ENCODE measurements around the gene BEGAIN.

Gene BEGAIN

DNA sequence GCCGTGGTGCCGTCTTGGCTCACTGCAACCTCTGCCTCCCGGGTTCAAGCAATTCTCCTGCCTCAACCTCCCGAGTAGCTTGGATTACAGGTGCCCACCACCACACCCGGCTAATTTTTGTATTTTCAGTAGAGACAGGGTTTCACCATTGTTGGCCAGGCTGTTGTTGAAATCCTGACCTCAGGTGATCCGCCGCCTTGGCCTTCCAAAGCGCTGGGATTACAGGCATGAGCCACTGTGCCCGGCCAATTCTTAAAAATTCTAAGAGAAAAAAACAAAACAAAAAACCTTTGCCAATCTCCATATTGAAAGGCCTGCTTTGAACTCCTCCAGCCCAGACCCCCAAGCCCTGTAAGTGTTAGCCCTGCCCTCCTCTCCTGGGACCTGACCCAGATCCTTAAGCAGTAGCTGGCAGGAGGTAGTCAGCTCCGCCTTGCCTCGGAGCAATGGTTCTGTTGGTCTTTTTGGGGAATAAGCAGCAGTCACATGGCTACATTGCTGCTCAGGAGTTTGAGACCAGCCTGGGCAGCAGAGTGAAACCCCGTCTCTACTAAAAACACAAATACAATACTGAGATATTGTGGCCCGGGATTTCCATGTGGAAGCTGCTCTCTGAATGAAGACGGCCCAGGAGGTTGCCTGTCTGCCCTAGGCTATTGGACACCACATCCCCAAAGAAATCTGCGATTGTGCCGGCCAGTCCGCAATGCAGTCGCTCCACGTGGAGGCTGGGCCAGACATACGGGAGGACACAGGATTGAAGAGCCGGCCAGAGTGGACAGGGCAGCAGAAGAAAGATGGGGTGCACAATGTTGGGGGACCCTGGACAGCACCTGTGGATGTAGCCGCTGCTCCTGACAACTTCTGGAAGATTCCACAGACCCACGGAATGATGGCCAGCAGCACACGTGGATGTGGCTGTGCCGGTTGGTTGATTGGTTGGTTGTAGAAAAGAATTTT is 28.8 kb upstream of the BEGAIN start:
- no peak for DNase-seq

GRCh38 chr14:100614803-100615202 is 27.6 kb upstream of the BEGAIN start:
- DNase-seq: no peak

- no peak for DNase-seq
Measured at GRCh38 chr14:100612986-100613385, 25.8 kb upstream of the BEGAIN start.

GRCh38 chr14:100611811-100612480 is 24.7 kb upstream of the BEGAIN start:
- no peak for DNase-seq

- DNase-seq: no peak
Measured at GRCh38 chr14:100610511-100611217, 23.4 kb upstream of the BEGAIN start.

GRCh38 chr14:100609941-100610391 is 22.7 kb upstream of the BEGAIN start:
- no peak for DNase-seq

- no peak for DNase-seq
Measured at GRCh38 chr14:100609331-100609870, 22.2 kb upstream of the BEGAIN start.

DNA sequence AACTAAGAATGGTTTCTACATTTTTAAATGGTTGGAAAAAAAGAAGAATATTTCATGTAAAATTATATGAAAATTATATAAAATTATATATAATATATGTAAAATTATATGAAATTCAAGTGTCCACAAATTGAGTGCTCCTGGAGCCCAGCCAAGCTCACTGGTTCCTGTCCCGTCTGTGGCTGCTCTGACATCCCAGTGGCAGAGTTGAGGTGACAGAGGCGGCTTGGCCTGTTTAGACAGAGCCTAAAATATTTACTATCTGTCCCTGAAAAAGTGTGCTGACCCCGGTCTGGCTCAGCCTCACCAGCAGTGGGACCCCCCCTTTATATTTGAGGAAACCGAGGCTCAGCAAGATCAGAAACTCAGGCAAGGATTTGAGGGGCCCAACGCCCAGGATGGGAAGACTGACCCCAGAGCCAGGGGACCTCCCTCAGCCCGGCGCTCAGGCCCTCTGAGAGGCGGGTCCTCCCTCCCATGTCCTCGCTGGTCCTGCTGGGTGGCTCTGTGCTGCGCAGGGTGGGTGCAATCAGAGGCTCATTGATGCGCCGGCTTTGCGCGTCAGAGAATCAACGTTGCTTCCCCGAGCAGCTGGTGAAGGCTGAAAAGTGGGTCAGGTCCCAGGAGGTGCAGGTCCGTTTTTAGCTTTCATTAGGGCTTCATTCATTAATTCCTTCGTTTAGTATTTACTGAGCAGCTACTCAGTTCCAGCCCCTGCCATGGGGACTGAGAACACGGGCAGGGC is 21.5 kb upstream of the BEGAIN start:
- no peak for DNase-seq

DNA sequence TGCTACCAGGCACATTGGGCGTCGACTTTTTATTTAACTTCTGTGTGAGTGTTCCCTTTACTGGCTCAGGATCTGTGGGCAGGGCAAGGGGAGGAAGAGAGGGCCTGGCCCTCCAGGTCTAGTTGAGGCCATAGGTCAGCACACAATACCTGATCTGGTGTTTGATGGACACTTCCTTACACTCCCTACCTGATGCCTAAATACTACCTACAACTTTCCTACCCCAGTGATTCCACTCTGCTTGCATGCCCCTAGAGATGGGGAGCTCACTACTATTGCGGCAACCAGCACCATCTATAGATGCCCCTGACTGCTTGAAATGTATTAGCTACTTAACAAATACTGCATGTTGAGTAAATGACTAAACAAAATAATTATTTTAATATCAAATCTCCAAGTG is 20.8 kb upstream of the BEGAIN start:
- DNase-seq: no peak

DNA sequence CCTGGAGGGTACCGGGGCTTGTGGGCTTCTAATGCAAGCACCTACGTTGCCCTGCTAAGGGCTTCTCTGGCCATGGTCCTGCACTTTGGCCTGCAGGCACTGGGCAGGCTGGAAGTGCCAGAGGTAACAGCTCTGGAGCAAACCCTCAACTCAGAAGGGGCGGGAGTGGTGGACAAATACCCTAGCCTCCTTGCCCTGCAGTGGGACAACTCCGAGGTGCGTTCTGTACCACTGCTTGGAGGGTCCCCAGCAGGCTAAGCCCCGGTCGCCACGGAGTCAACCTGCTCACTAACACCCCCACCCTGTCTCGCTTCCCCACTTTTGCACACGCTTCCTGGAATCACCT is 20.4 kb upstream of the BEGAIN start:
- DNase-seq: no peak

DNA sequence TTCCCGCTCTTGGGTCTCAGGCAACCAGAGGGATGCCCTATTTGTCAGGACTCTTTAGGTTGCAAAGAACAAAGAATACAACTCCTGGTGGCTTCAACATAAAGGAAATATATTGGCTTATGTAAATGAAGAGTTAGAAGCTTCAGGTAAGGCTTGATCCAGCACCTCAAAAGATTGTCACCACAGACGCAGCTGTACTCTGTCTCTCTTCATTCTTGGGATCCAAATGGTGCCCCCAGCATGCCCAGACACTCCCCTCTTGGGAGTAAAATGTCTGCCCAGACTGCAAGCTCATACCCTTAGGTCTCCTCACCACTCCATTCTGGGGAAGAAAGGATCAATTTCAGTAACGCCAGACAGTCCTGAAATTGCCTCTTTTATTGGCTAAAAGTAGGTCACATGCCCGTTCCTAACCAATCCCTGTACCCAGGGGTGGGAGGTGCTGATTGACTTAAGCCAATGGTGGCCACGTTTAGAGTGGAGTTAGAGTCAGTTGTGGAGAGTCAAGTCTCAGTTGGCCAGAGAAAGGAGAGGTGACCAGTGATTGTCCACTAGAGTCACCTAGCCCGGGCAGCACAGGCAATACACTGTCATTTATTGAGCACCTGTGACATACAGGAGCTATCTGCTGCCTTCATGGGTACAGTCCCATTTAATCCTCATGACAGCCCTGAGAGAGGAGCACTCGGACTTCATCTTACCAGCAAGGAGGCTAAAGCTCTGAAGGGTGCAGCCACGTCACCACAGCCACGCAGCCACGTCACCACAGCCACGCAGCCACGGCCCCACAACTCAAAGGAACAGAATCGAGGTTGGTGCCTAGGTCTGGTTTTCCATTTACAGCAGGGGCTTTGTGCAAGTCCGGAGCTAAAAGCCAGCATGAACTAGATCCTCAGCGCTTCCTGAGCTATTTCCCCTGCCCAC is 19.7 kb upstream of the BEGAIN start:
- no peak for DNase-seq

DNA sequence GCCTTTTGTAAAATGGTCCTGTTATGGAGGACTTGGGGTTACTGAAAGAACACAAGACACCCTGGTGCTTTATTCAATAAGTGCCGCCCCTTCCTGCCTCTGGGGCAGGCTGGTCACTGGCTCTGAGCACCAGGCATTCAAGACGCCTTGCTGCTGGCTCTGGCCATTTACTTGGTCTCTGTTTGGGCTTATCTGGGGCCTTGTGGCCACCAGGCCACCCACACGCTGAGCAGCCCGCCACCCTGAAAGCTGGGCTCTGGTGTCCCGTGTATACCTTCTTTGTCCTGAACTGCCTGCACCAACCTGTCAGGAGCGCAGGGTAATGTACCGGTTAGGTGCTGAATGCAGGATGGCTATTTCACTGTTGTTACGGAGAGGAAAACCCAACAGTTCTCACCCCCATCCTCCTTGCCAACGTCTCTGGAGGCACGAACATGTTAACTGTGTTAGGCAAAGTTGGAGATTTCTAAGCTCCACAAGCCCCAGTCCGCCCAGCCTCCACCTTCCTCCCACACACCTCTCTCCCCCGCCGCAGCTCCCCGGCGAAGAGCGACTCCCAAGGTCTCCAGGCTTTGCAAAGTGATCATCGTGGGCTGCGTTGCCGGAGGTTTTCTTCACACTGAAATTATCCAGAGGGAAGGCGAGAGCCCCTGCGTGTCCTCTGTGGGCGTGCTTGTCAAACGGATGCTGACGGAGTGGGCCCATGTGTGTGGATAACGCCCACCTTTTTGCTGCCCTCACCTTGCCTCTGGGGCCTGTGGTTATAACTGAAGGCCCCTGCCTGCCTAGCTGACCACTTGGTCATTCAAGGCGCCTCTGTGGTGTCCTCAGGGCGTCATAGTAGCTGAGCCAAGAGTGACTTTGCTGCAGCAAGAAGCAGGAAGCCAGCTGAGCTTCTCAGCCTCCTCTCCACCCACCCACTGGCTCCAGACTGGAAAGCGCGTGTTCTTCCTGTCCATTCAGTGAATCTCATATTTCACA is 18.8 kb upstream of the BEGAIN start:
- DNase-seq: no peak

- DNase-seq: no peak
Measured at GRCh38 chr14:100605230-100605629, 18.0 kb upstream of the BEGAIN start.

DNA sequence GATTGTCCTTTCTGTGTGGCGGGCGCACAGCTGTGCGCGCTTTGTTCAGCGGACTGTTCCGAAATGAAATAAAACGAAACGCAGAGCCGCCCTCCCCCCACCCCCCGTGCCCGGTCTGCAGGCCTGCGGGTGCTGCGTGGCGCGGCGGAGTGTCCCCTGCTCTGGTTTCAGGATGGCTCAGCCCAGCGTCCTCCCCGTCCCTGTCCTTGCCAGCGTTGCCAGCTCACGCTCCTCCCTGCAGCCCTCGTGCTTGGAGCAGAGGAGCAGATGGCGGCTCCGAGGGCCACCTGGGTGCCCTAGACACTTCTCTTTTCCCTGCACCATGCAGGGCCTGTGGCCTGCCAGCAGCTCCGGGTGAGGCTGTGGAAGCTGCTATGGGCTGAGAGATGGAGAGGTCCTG is 17.5 kb upstream of the BEGAIN start:
- no peak for DNase-seq

GRCh38 chr14:100604121-100604501 is 16.9 kb upstream of the BEGAIN start:
- DNase-seq: no peak

GRCh38 chr14:100603341-100604120 is 16.3 kb upstream of the BEGAIN start:
- no peak for DNase-seq

DNA sequence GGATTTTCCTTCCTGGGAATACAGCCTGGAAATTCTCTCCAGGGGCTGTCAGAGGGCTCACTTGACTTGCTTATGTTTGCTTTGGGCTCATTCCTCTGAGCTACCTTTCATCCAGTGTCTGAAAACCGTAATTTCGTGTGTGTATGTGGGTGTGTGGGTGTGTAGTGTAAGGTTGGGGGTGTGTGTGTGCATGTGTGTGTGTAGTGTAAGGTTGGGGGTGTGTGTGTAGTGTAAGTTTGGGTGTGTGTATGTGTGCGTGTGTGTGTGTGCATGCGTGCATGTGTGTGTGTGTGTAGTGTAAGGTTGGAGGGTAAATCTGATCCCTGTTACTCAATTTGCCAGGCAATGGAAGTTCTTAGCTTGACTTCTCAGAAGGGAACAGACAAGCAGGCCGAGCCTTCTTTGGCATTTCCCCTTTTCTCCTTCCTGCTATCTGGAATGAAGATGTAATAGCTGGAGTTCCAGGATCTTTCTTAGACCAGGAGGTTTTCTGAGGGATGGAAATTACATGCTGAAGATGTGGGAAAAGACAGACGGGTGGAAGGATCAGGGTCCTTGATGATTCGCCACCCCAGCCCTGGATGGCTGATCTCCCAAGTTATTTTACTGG is 15.5 kb upstream of the BEGAIN start:
- DNase-seq: no peak

- no peak for DNase-seq
Measured at GRCh38 chr14:100601914-100602313, 14.7 kb upstream of the BEGAIN start.

- no peak for DNase-seq
Measured at GRCh38 chr14:100601064-100601463, 13.8 kb upstream of the BEGAIN start.
